GM18909 (cell line): ENCODE data around the gene GBF1.

ENCODE experiments used
- ATAC-seq: cut with Tn5 transposase; IDR thresholded peaks from one replicate; pipeline ENCODE4 v1.9.1; 2021; ENCODE audit warnings: mild to moderate bottlenecking; ENCODE audit not compliant: unreplicated experiment, poor library complexity

Gene GBF1

GRCh38 chr10:102384606-102385429 is 139.5 kb downstream of the GBF1 start:
- ATAC-seq: no peak

- ATAC-seq: no peak
Measured at GRCh38 chr10:102389894-102390293, 144.6 kb downstream of the GBF1 start.

- no peak for ATAC-seq
Measured at GRCh38 chr10:102392306-102392705, 147.0 kb downstream of the GBF1 start.

GRCh38 chr10:102393411-102394078 is 148.2 kb downstream of the GBF1 start:
- ATAC-seq: no peak

- peak; percentile 83 for ATAC-seq
Measured at GRCh38 chr10:102394079-102394800, 148.9 kb downstream of the GBF1 start.

GRCh38 chr10:102394801-102395399 is 149.6 kb downstream of the GBF1 start:
- ATAC-seq: no peak

- ATAC-seq: peak; percentile 37
Measured at GRCh38 chr10:102395400-102396316, 150.3 kb downstream of the GBF1 start, which contains the start of gene NFKB2. NFKB2 (plus strand) TSS chr10:102395705; CDS start chr10:102395960, 255 bp downstream.

- ATAC-seq: no peak
Measured at GRCh38 chr10:102396317-102396650, 151.0 kb downstream of the GBF1 start.

- ATAC-seq: no peak
Measured at GRCh38 chr10:102396730-102397151, 151.4 kb downstream of the GBF1 start.

- no peak for ATAC-seq
Measured at GRCh38 chr10:102397222-102398171, 152.2 kb downstream of the GBF1 start.

- no peak for ATAC-seq
Measured at GRCh38 chr10:102398172-102399020, 153.1 kb downstream of the GBF1 start.

- ATAC-seq: peak; percentile 47
Measured at GRCh38 chr10:102399217-102400021, 154.1 kb downstream of the GBF1 start.

- ATAC-seq: no peak
Measured at GRCh38 chr10:102400076-102400475, 154.7 kb downstream of the GBF1 start.

GRCh38 chr10:102400598-102401341 is 155.4 kb downstream of the GBF1 start:
- no peak for ATAC-seq

- ATAC-seq: no peak
Measured at GRCh38 chr10:102401342-102401654, 156.0 kb downstream of the GBF1 start.
